ENCODE measurements around the gene PID1.
"Not testable (repeated sequence)": the region's sequence is repeated elsewhere in the genome, so short reads cannot be mapped to it uniquely, and the experiment has no call there.

PID1 gene

GRCh38 chr2:229196448-229196847 lies 74.6 kb downstream of the PID1 start:
- no peaks in the 10 kb centered on the region for H3K4me1 ChIP-seq (ENCODE audit: control insufficient read depth in 2 of 2, insufficient read depth in 2 of 2, low read length in 2 of 2)
- no peaks in the 10 kb centered on the region for H3K36me3 ChIP-seq (ENCODE audit: control insufficient read depth in 2 of 2, insufficient read depth in 2 of 2, low read length in 2 of 2)
- H3K4me3 ChIP-seq (ENCODE audit: low read length in 2 of 2), result no peak overlapping the region
- no peaks in the 10 kb centered on the region for H3K9me3 ChIP-seq (ENCODE audit: control insufficient read depth in 2 of 2, low read length in 2 of 2)
- no peak overlapping the region for H3K9ac ChIP-seq (ENCODE audit: low read depth in 1 of 2, low read length in 2 of 2)
- H3K27me3 ChIP-seq (ENCODE audit: control insufficient read depth in 2 of 2, insufficient read depth in 2 of 2, low read length in 2 of 2), result no peaks in the 10 kb centered on the region
- no peak overlapping the region for H3K27ac ChIP-seq (ENCODE audit: low read depth in 2 of 2, low read length in 2 of 2)

DNA sequence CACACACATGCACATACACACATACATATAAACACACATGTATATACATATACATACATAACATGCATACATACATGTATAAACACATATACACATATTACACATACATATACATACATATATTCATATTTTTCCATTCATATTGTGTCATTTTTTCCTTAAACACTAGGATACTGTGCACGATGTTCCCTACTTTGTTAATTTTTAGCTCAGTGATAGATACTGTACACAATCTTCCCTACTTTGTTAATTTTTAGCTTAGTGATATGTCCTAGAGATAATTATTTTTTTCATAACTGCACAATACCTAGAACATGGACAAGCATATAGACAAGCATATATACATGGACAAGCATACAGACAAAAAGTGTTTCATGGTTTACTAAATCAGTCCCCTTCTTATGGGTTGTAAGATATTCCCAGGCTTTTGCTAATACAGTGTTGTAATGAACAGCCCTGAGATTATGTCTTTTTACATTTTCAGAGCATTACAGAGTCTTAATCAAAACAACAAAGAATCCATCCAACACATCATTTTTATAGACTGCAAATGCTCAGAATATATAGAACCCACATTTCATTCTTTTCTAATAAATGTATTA lies 75.6 kb downstream of the PID1 start:
- Histone ChIP-seq H3K27ac (ENCODE audit: low read depth in 2 of 2, low read length in 2 of 2) (no peak overlapping the region), H3K9ac (ENCODE audit: low read depth in 1 of 2, low read length in 2 of 2) (no peak overlapping the region), H3K36me3 (ENCODE audit: control insufficient read depth in 2 of 2, insufficient read depth in 2 of 2, low read length in 2 of 2) (no peaks in the 10 kb centered on the region), H3K4me3 (ENCODE audit: low read length in 2 of 2) (no peak overlapping the region), H3K9me3 (ENCODE audit: control insufficient read depth in 2 of 2, low read length in 2 of 2) (no peaks in the 10 kb centered on the region), H3K27me3 (ENCODE audit: control insufficient read depth in 2 of 2, insufficient read depth in 2 of 2, low read length in 2 of 2) (no peaks in the 10 kb centered on the region), H3K4me1 (ENCODE audit: control insufficient read depth in 2 of 2, insufficient read depth in 2 of 2, low read length in 2 of 2) (no peaks in the 10 kb centered on the region)

DNA sequence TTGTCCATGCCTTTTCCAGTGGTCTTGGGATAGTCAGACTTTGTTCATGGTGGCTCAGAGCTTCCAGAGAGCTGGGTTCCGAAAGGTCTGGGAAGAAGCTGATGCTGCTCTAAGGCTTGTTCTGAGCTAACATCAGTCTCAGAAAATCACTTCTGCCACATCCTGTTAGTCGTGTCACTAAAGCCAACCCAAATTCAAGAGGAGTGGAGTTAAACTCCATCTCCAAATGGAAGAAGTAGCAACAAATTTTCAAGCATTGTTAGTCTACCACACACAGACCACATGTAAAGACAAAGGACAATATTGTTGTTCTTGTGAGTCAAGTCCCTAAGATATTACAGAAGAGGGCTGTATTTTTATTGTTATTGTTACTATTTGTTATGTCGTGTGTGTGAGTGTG lies 77.8 kb downstream of the PID1 start:
- Histone ChIP-seq H3K27ac (ENCODE audit: low read depth in 2 of 2, low read length in 2 of 2) (no peak overlapping the region), H3K27me3 (ENCODE audit: control insufficient read depth in 2 of 2, insufficient read depth in 2 of 2, low read length in 2 of 2) (no peaks in the 10 kb centered on the region), H3K9me3 (ENCODE audit: control insufficient read depth in 2 of 2, low read length in 2 of 2) (no peaks in the 10 kb centered on the region), H3K4me1 (ENCODE audit: control insufficient read depth in 2 of 2, insufficient read depth in 2 of 2, low read length in 2 of 2) (no peaks in the 10 kb centered on the region), H3K4me3 (ENCODE audit: low read length in 2 of 2) (no peak overlapping the region), H3K36me3 (ENCODE audit: control insufficient read depth in 2 of 2, insufficient read depth in 2 of 2, low read length in 2 of 2) (no peaks in the 10 kb centered on the region), H3K9ac (ENCODE audit: low read depth in 1 of 2, low read length in 2 of 2) (no peak overlapping the region)

DNA sequence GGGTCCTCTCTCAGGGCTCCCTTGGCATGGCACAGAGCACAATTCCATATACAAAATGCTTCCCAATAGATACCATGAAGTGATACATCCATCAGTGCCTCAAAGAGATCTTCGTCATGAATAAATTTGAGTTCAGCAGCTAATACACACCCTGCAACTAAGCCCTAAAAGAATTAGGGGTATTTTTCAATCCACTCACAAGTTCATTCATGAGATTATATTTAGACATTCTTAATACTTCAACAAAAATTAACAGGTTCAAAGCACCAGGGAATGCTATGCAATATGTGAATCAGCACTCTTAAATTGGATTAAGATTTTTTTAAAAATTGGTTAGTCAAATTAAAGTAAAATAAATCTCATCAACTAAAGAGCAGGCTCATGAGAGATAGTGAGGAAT lies 79.7 kb downstream of the PID1 start:
- H3K4me1 ChIP-seq (ENCODE audit: control insufficient read depth in 2 of 2, insufficient read depth in 2 of 2, low read length in 2 of 2), result no peaks in the 10 kb centered on the region
- no peak overlapping the region for H3K4me3 ChIP-seq (ENCODE audit: low read length in 2 of 2)
- H3K9me3 ChIP-seq (ENCODE audit: control insufficient read depth in 2 of 2, low read length in 2 of 2), result no peaks in the 10 kb centered on the region
- no peak overlapping the region for H3K9ac ChIP-seq (ENCODE audit: low read depth in 1 of 2, low read length in 2 of 2)
- H3K27ac ChIP-seq (ENCODE audit: low read depth in 2 of 2, low read length in 2 of 2), result no peak overlapping the region
- no peaks in the 10 kb centered on the region for H3K36me3 ChIP-seq (ENCODE audit: control insufficient read depth in 2 of 2, insufficient read depth in 2 of 2, low read length in 2 of 2)
- no peaks in the 10 kb centered on the region for H3K27me3 ChIP-seq (ENCODE audit: control insufficient read depth in 2 of 2, insufficient read depth in 2 of 2, low read length in 2 of 2)

GRCh38 chr2:229187123-229187522 lies 84.0 kb downstream of the PID1 start:
- not testable (repeated sequence) for H3K9ac ChIP-seq (ENCODE audit: low read depth in 1 of 2, low read length in 2 of 2); H3K36me3 ChIP-seq (ENCODE audit: control insufficient read depth in 2 of 2, insufficient read depth in 2 of 2, low read length in 2 of 2); H3K27ac ChIP-seq (ENCODE audit: low read depth in 2 of 2, low read length in 2 of 2); H3K27me3 ChIP-seq (ENCODE audit: control insufficient read depth in 2 of 2, insufficient read depth in 2 of 2, low read length in 2 of 2); H3K4me1 ChIP-seq (ENCODE audit: control insufficient read depth in 2 of 2, insufficient read depth in 2 of 2, low read length in 2 of 2); H3K9me3 ChIP-seq (ENCODE audit: control insufficient read depth in 2 of 2, low read length in 2 of 2); H3K4me3 ChIP-seq (ENCODE audit: low read length in 2 of 2)

DNA sequence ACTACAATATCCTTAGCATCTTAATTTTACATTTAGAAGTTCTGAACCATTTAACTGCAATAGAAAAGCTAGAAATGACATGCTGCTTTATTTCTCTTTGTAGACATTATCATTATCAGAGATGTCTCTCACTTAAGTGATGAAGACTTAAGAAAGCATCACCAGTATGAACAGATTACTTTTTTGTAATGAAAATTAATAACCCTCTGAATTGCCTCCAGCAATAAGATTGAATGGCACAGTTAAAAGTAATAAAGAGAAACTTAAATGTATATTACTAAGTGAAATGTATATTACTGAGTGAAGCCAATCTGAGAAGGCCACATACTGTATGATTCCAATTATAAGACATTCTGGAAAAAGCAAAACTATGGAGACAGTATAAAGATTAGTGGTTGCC lies 89.4 kb downstream of the PID1 start:
- Histone ChIP-seq H3K9ac (ENCODE audit: low read depth in 1 of 2, low read length in 2 of 2) (no peak overlapping the region), H3K27ac (ENCODE audit: low read depth in 2 of 2, low read length in 2 of 2) (no peak overlapping the region), H3K4me1 (ENCODE audit: control insufficient read depth in 2 of 2, insufficient read depth in 2 of 2, low read length in 2 of 2) (no peaks in the 10 kb centered on the region), H3K9me3 (ENCODE audit: control insufficient read depth in 2 of 2, low read length in 2 of 2) (no peaks in the 10 kb centered on the region), H3K27me3 (ENCODE audit: control insufficient read depth in 2 of 2, insufficient read depth in 2 of 2, low read length in 2 of 2) (no peaks in the 10 kb centered on the region), H3K4me3 (ENCODE audit: low read length in 2 of 2) (no peak overlapping the region), H3K36me3 (ENCODE audit: control insufficient read depth in 2 of 2, insufficient read depth in 2 of 2, low read length in 2 of 2) (no peaks in the 10 kb centered on the region)

DNA sequence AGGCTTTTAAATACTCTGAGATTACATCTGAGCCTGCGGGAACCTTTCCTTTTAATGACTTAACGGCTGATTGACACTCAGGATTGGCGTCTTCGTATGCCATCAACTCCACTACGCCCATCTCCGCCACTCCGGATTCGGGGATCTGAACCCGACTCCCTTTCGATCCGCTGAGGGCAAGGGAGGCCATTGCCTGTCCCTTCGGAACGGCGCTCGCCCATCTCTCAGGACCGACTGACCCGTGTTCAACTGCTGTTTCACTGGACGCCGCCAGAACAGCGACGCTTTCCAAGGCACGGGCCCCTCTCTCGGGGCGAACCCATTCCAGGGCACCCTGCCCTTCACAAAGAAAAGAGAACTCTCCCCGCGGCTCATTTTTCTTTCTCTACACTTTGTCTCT lies 90.4 kb downstream of the PID1 start:
- H3K27ac ChIP-seq (ENCODE audit: low read depth in 2 of 2, low read length in 2 of 2), result no peak overlapping the region
- no peaks in the 10 kb centered on the region for H3K4me1 ChIP-seq (ENCODE audit: control insufficient read depth in 2 of 2, insufficient read depth in 2 of 2, low read length in 2 of 2)

GRCh38 chr2:229179628-229180027 lies 91.5 kb downstream of the PID1 start:
- Histone ChIP-seq H3K27me3 (ENCODE audit: control insufficient read depth in 2 of 2, insufficient read depth in 2 of 2, low read length in 2 of 2) (no peaks in the 10 kb centered on the region), H3K4me1 (ENCODE audit: control insufficient read depth in 2 of 2, insufficient read depth in 2 of 2, low read length in 2 of 2) (no peaks in the 10 kb centered on the region), H3K27ac (ENCODE audit: low read depth in 2 of 2, low read length in 2 of 2) (no peak overlapping the region), H3K36me3 (ENCODE audit: control insufficient read depth in 2 of 2, insufficient read depth in 2 of 2, low read length in 2 of 2) (no peaks in the 10 kb centered on the region), H3K9me3 (ENCODE audit: control insufficient read depth in 2 of 2, low read length in 2 of 2) (no peaks in the 10 kb centered on the region), H3K4me3 (ENCODE audit: low read length in 2 of 2) (no peak overlapping the region), H3K9ac (ENCODE audit: low read depth in 1 of 2, low read length in 2 of 2) (no peak overlapping the region)

More for the DNA sequence above, 90.4 kb downstream of the PID1 start:
- H3K4me3 ChIP-seq (ENCODE audit: low read length in 2 of 2), result no peak overlapping the region
- H3K9me3 ChIP-seq (ENCODE audit: control insufficient read depth in 2 of 2, low read length in 2 of 2), result no peaks in the 10 kb centered on the region
- H3K9ac ChIP-seq (ENCODE audit: low read depth in 1 of 2, low read length in 2 of 2), result no peak overlapping the region
- H3K27me3 ChIP-seq (ENCODE audit: control insufficient read depth in 2 of 2, insufficient read depth in 2 of 2, low read length in 2 of 2), result no peaks in the 10 kb centered on the region
- no peaks in the 10 kb centered on the region for H3K36me3 ChIP-seq (ENCODE audit: control insufficient read depth in 2 of 2, insufficient read depth in 2 of 2, low read length in 2 of 2)

DNA sequence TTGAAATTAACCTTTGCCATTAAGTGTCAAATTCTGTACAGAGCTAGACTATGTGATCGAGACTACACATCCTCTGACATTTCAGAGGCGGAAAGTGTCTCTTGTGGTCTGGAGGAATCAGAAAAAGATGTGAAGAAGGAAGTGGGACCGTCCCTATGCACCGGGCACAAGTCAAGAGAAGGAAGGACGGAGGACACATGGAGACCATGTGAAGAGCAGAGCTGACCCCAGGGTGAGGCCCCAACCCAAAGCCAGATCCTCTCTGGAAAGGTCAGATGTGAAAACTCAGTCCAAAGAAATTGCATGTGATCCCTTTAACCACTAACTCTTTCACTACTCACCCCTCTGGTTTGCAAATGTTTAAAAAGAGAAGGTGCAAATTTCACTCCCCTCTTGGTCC lies 92.4 kb downstream of the PID1 start:
- H3K36me3 ChIP-seq (ENCODE audit: control insufficient read depth in 2 of 2, insufficient read depth in 2 of 2, low read length in 2 of 2), result no peaks in the 10 kb centered on the region
- H3K4me1 ChIP-seq (ENCODE audit: control insufficient read depth in 2 of 2, insufficient read depth in 2 of 2, low read length in 2 of 2), result no peaks in the 10 kb centered on the region
- no peaks in the 10 kb centered on the region for H3K27me3 ChIP-seq (ENCODE audit: control insufficient read depth in 2 of 2, insufficient read depth in 2 of 2, low read length in 2 of 2)
- H3K4me3 ChIP-seq (ENCODE audit: low read length in 2 of 2), result no peak overlapping the region
- H3K9me3 ChIP-seq (ENCODE audit: control insufficient read depth in 2 of 2, low read length in 2 of 2), result no peaks in the 10 kb centered on the region
- no peak overlapping the region for H3K27ac ChIP-seq (ENCODE audit: low read depth in 2 of 2, low read length in 2 of 2)
- H3K9ac ChIP-seq (ENCODE audit: low read depth in 1 of 2, low read length in 2 of 2), result no peak overlapping the region

DNA sequence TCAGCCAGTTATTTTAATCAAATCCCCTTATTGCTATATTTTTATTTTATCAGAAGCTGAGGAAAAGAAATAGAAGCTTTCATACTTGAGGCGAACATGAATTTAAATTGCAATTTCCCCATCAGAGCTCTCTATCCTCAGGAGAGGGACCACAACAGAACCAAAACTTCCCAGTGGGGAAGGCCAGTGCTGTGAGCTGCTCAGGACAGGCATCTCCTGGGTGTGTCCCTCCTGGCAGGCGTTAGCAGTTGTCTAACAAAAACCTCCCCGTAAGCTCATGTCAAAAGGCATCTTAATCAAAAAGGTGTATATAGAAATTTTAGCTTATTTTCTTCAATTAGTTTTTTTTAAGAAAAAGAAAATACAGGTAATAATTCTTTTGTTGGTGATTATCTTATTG lies 93.0 kb downstream of the PID1 start:
- Histone ChIP-seq H3K4me3 (ENCODE audit: low read length in 2 of 2) (no peak overlapping the region), H3K9ac (ENCODE audit: low read depth in 1 of 2, low read length in 2 of 2) (no peak overlapping the region), H3K4me1 (ENCODE audit: control insufficient read depth in 2 of 2, insufficient read depth in 2 of 2, low read length in 2 of 2) (no peaks in the 10 kb centered on the region), H3K27me3 (ENCODE audit: control insufficient read depth in 2 of 2, insufficient read depth in 2 of 2, low read length in 2 of 2) (no peaks in the 10 kb centered on the region), H3K36me3 (ENCODE audit: control insufficient read depth in 2 of 2, insufficient read depth in 2 of 2, low read length in 2 of 2) (no peaks in the 10 kb centered on the region), H3K9me3 (ENCODE audit: control insufficient read depth in 2 of 2, low read length in 2 of 2) (no peaks in the 10 kb centered on the region), H3K27ac (ENCODE audit: low read depth in 2 of 2, low read length in 2 of 2) (no peak overlapping the region)

- H3K36me3 ChIP-seq (ENCODE audit: control insufficient read depth in 2 of 2, insufficient read depth in 2 of 2, low read length in 2 of 2), result no peaks in the 10 kb centered on the region
- no peaks in the 10 kb centered on the region for H3K4me1 ChIP-seq (ENCODE audit: control insufficient read depth in 2 of 2, insufficient read depth in 2 of 2, low read length in 2 of 2)
- H3K9ac ChIP-seq (ENCODE audit: low read depth in 1 of 2, low read length in 2 of 2), result no peak overlapping the region
- no peak overlapping the region for H3K27ac ChIP-seq (ENCODE audit: low read depth in 2 of 2, low read length in 2 of 2)
- H3K9me3 ChIP-seq (ENCODE audit: control insufficient read depth in 2 of 2, low read length in 2 of 2), result peaks cover 0 to 2% of the 10 kb centered on the region in 2 donors
- no peaks in the 10 kb centered on the region for H3K27me3 ChIP-seq (ENCODE audit: control insufficient read depth in 2 of 2, insufficient read depth in 2 of 2, low read length in 2 of 2)
- no peak overlapping the region for H3K4me3 ChIP-seq (ENCODE audit: low read length in 2 of 2)
Measured at GRCh38 chr2:229176136-229176535, 95.0 kb downstream of the PID1 start.
